ENCODE data around the gene SNX2.

- TF ChIP-seq SP1 (IDR thresholded peaks at IDR 0.05) (no peak), SUZ12 (IDR thresholded peaks at IDR 0.05) (no peak), BHLHE40 (IDR thresholded peaks at IDR 0.05; ENCODE audit: borderline replicate concordance) (no peak), LEF1 (IDR thresholded peaks at IDR 0.05; ENCODE audit: borderline replicate concordance) (no peak), ZNF384 (IDR thresholded peaks at IDR 0.05) (no peak), NFRKB (IDR thresholded peaks at IDR 0.05) (no peak), ELF4 (IDR thresholded peaks at IDR 0.05) (no peak), HDGF (IDR thresholded peaks at IDR 0.05; ENCODE audit: borderline replicate concordance) (no peak), FOXK2 (IDR thresholded peaks at IDR 0.05) (no peak), FOXM1 (IDR thresholded peaks at IDR 0.05; ENCODE audit: borderline replicate concordance) (no peak), ARNT (IDR thresholded peaks at IDR 0.05) (no peak), TARDBP (IDR thresholded peaks at IDR 0.05) (no peak), PKNOX1 (IDR thresholded peaks at IDR 0.05) (no peak)
Observed at GRCh38 chr5:122756264-122756911, 18.5 kb upstream of the SNX2 start.
